GM21526 (cell line): Measurements from ENCODE around the gene PHTF2.
"Not testable (repeated sequence)": the region's sequence is repeated elsewhere in the genome, so short reads cannot be mapped to it uniquely, and the experiment has no call there.

Experiments
- ATAC-seq: cut with Tn5 transposase; IDR thresholded peaks from one replicate; pipeline ENCODE4 v1.9.1; 2021; ENCODE audit warnings: moderate library complexity; ENCODE audit not compliant: unreplicated experiment, low FRiP score

PHTF2 gene

GRCh38 chr7:77826300-77826699 is 27.7 kb downstream of the PHTF2 start:
- ATAC-seq = no peak

DNA sequence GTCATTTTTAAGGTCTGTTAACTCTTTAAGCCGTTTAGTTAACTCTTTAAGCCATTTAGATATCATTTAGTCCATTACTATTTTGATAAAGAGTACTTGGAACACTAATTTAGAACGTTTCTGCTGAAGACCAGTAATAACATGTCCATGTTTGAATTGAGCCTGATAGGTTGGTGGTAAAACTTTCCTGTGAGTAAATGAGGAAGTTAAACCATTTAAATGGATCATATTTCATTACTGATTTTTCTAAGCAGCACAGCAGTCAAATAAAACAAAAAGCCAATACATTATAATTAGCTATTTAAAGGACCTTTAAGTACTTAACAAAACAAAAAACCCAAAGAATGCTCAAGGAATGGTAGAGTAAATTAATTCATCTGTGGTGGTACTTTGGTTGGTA is 29.4 kb downstream of the PHTF2 start:
- ATAC-seq = no peak

DNA sequence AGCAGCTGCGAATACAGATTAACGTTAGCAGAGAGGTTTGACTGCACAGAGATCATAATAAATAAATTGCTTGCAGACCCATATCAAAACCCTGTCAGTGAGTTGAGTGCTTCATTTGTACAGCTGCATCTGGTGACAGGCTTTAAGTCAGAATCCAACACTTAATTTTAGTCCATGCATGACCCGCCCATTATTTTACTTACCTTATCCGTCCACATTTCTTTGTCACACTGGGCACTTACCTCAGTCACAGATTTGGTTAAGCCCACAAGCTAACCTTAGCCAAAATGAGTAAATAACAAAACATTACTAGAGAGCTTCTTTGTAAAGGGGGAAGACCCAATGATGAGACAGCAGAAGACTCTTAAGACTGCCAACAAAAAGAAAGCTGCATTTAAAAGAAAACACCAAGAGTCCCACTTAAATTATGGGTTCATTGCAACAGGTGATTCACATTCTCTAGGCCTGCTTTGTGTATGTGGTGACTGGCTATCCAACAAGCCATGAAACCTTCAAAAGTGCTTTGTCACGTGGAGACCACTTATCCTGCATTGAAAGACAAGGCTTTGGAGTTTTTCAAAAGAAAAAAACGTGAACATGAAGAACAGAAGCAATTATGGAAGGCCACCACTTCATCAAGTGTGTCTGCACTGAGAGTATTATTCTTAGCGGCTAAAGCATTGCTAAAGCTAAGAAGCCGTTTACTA is 32.2 kb downstream of the PHTF2 start:
- ATAC-seq = no peak

- no peak for ATAC-seq
Measured at GRCh38 chr7:77831481-77831880, 32.9 kb downstream of the PHTF2 start.

DNA sequence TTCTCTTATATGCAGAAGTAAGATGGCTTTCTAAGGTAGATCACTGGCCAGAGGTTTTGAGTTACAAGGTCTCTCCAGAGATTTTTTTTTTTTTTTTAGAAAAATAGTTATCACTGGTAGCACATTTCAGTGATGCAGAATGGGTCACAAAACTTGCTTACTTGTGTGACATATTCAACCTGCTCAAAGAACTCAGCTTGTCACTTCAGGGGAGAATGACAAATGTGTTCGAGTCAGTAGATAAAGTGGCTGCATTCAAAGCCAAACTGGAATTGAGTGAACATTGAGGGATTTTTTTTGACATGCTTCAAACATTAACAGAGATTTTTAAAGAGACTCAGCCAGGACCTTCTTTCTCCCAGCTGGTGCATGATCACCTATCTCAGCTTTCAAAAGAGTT is 33.4 kb downstream of the PHTF2 start:
- ATAC-seq = no peak

DNA sequence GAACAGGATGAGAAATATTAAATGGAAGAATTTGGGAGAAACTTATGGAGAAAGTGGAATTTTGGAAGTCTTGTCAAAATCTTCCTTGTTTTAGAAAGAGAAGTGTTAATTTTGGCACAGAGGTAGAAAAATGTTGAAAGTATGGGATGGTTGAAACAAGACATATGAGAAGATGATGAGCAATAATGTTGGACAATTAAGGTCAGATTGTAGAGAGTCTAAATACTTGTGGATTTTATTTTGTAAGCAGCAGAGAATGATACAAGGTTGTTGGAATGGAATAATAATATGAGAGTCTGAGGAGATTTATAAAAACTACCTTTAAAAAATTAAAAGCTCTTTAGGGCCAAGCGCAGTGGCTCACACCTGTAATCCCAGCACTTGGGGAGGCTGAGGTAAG is 34.6 kb downstream of the PHTF2 start:
- no peak for ATAC-seq

- not testable (repeated sequence) for ATAC-seq
Measured at GRCh38 chr7:77836425-77836824, 37.9 kb downstream of the PHTF2 start.

GRCh38 chr7:77837275-77837674 is 38.7 kb downstream of the PHTF2 start:
- ATAC-seq = no peak

GRCh38 chr7:77837966-77838365 is 39.4 kb downstream of the PHTF2 start:
- no peak for ATAC-seq

- ATAC-seq = no peak
Measured at GRCh38 chr7:77838929-77839491, 40.4 kb downstream of the PHTF2 start.

GRCh38 chr7:77839919-77840318 is 41.3 kb downstream of the PHTF2 start:
- ATAC-seq = no peak

- no peak for ATAC-seq
Measured at GRCh38 chr7:77843194-77843593, 44.6 kb downstream of the PHTF2 start.

GRCh38 chr7:77846317-77847092 is 47.9 kb downstream of the PHTF2 start:
- ATAC-seq = no peak

DNA sequence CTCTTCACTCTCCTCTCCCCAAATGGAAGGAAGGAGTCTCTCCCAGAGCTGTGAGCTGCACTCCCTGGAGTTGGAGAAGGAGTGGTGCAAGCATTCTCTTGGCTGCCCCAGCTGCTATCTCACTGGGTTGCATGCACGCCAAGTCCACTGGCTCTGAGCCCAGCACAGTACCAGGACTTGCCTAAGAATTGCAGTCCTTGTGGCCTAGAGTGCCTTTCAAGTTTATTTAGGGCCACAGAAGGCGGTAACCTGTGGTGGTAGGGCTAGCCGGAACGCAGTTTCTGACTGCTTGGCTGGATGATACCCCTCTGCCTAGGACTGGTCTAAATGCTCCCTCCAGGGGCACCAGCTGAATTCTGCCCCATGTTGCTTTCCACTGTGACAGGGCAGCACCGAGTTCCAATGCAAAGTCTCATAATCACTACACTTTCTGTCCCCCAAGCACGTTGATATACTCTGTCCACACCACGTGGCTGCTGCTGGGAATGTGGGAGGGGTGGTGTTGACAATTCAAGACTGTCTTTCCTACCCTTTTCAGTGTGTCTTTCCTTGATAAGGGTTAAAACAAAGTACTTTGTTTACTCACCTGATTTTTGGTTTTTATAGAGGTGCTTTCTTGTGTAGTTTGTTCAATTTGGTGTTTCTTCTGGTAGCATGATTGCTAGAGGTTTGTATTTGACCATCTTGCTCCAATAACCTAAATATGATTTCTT is 57.0 kb downstream of the PHTF2 start:
- no peak for ATAC-seq

- ATAC-seq = no peak
Measured at GRCh38 chr7:77858278-77858677, 59.7 kb downstream of the PHTF2 start.

DNA sequence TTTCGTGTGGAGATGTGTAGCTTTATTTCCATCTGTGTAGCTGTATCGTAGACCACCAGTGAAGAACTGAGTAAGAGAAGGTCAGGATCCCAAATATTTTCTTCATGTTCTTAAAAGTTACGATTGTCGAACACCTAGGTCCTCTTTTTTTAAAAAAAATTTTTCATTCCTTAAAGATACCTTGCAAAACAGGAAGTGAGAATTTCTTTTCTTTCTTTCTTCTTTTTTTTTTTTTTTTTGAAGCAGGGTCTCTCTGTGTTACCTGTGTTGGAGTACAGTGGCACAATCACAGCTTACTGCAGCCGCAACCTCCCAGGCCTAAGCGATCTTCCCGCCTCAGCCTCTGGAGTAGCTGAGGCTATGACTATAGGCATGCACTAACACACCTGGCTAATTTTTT is 60.8 kb downstream of the PHTF2 start:
- no peak for ATAC-seq

DNA sequence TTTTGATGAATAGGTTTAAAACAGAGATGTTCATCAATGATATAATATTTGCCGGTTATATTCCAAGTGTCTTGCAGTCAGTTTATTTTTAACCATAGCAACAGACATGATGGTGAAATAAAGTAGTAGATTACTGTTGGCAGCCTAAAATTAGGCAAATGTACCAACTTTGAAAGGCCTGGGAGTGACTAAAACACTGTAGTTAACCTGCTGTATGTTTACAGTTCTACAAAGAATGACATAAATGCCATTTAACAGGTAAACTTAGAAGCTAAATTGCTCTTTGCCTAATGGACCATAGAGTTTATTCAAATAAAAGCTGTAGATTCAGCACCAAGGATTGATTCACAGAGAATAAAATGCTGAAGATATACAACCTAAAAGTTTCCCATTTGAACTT is 64.1 kb downstream of the PHTF2 start:
- no peak for ATAC-seq

- ATAC-seq = no peak
Measured at GRCh38 chr7:77863860-77864259, 65.3 kb downstream of the PHTF2 start.

DNA sequence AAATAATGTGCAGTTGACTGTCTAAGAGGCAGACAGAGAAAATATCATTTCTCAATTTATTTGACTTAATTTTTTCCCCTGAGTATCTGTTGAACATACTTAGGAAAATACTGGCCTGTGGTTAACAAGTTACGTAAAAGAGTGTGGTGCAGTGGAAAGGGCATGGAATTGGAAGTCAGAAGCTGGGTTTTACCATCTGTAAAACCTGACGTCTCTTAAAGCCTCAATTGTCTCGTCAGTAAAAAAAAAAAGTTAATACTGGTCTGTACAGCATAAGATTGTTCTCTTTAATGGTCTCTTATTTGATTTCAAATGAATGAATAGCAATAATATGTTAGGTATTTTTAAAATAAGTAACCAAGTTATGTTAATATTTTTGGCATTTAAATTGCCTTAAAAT is 67.8 kb downstream of the PHTF2 start:
- no peak for ATAC-seq

DNA sequence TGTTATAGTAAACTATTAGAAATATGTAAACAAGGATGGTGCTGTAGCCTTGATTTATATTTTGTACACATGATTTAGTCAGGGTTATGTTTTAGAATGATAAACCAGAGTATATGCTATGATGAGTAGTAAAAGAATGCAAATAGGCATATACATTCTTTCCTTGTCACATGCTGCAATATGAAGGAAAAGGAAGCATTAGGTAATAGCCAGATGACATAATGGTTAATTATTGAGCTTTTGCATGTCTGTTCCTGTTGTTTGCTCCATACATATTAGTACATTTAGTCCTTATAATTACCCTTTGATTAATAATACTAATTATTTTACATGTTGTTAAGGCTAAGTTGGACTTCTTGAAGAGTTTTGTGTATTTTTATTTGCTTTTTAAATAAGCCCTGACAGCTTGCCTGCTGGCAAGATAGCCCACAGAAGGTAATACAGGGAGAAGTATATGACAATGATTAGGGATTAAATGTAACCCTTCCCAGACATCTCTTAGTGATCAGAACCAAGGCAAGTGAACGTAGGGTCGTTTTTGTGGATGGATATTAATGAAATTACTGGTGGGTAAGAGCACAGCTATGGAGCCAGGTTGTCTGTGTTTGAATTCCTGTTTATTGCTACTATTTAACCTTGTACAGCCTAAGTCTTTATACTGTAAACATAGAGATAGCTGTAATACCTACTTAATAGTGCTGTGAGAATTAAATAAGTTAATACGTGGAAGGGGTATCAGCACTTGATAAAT is 68.4 kb downstream of the PHTF2 start:
- no peak for ATAC-seq

- ATAC-seq = no peak
Measured at GRCh38 chr7:77867537-77867865, 68.9 kb downstream of the PHTF2 start.
